ENCODE results near the gene TRPM4. TPM values are rescaled to one million over a fixed set of nuclear protein-coding genes. Genes with fewer than 3 reads are reported as not detected.

TRPM4 gene
- total and polyA plus RNA-seq, 2 of the 8 experiments (the other 6 are each of a cell fraction or from before 2014, with no cell fraction given): 11.3 to 13.3 TPM

DNA sequence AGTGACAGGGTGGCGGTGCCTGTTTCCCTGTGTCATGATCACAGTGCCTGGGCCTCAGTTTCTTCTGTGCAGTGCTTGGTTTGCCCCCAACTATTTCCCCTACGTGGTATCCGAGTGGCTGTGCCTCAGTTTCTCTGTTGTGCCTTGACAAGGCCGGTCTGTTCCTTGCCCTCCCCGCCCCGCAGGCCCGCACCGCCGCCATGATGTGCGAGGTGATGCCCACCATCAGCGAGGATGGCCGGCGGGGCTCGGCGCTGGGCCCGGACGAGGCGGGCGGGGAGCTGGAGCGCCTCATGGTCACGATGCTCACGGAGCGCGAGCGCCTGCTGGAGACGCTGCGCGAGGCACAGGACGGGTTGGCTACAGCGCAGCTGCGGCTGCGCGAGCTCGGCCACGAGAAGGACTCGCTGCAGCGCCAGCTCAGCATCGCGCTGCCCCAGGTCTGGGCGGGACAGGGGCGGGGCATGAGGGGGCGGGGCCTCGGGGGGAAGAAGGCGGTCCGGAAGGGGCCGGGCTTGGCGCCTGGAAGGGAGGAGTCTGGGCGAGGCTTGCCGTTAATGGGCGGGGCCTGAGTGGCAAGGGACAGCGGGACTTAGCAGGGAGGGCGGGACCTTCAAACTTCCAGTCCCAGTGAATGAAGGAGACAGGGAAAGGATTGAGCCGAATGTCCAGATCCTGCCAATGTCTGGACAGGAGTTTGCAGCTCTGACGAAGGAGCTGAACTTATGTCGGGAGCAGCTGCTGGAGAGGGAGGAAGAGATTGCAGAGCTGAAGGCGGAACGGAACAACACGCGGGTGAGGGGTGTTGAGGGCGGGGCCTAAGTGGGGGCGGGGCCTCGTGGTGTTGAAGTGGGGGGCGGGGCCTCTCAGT is 29.7 kb upstream of the TRPM4 start:
- peak overlapping the region; percentile 48; the same call in 1 of the 2 replicates for H3K27ac ChIP-seq (ENCODE audit: low read depth, low read length)
- CTCF ChIA-PET (ENCODE audit: partially characterized antibody): interaction anchor here (0.7 to 9.7 kb wide), 11 partner anchors 7 to 127 kb away, joined by 3 to 99 read pairs (median 5); partner anchors contain the start of gene LIN7B
- FAIRE-seq: no peak
- no peak for TF ChIP-seq SIRT6 (IDR thresholded peaks at IDR 0.05; ENCODE audit: low read length)
- TF ChIP-seq CBX8 (IDR thresholded peaks at IDR 0.05; ENCODE audit: borderline replicate concordance, low read depth, low read length): no peak
- no peak for TF ChIP-seq EGR1 (IDR thresholded peaks at IDR 0.05; ENCODE audit: borderline replicate concordance, low read depth, low read length)
- TF ChIP-seq RNF2 (IDR thresholded peaks at IDR 0.05; ENCODE audit: borderline replicate concordance, low read depth, low read length, missing control alignments, poor library complexity, severe bottlenecking): no peak
- TF ChIP-seq CHD1 (IDR thresholded peaks at IDR 0.05; ENCODE audit: low read depth, low read length): no peak
- TF ChIP-seq, protein P1, sequence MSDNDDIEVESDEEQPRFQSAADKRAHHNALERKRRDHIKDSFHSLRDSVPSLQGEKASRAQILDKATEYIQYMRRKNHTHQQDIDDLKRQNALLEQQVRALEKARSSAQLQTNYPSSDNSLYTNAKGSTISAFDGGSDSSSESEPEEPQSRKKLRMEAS (IDR thresholded peaks at IDR 0.05): peak; percentile 98
- TF ChIP-seq, protein P2, sequence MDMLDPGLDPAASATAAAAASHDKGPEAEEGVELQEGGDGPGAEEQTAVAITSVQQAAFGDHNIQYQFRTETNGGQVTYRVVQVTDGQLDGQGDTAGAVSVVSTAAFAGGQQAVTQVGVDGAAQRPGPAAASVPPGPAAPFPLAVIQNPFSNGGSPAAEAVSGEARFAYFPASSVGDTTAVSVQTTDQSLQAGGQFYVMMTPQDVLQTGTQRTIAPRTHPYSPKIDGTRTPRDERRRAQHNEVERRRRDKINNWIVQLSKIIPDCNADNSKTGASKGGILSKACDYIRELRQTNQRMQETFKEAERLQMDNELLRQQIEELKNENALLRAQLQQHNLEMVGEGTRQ (IDR thresholded peaks at IDR 0.05; ENCODE audit: low read length): no peak
- no peak for TF ChIP-seq BRCA1 (IDR thresholded peaks at IDR 0.05; ENCODE audit: low read depth, low read length)

More for the DNA sequence above, 29.7 kb upstream of the TRPM4 start:
- Histone ChIP-seq H4K5ac (ENCODE audit: insufficient read length, low read depth, low read length) (peak overlapping the region; percentile 91), H3K27me3 (replicated peaks in 1 of 4; ENCODE audit: control insufficient read depth in 3 of 4, extremely low read depth in 1 of 4, insufficient read depth in 3 of 4, low read length in 3 of 4) (no peaks in the 10 kb centered on the region; a peak in 2 of 7 replicates), H2BK12ac (ENCODE audit: low read depth, low read length) (peak overlapping the region; percentile 75; the same call in 1 of the 2 replicates), H3K4me3 (ENCODE audit: extremely low read depth in 1 of 4, insufficient read depth in 2 of 4, low read depth in 3 of 4, low read length in 4 of 4) (peak overlapping the region; percentile 56 to 74 (median 66)), H3K4me1 (replicated peaks in 1 of 4; ENCODE audit: control insufficient read depth in 3 of 4, insufficient read depth in 4 of 4, low read length in 3 of 4) (peaks cover 4 to 19% (median 8%) of the 10 kb centered on the region in 4 experiments), H3K79me2 (ENCODE audit: control insufficient read depth in 1 of 2, insufficient read depth in 2 of 2, low read length in 2 of 2) (no peaks in the 10 kb centered on the region), H4K20me1 (replicated peaks in 1 of 2; ENCODE audit: control insufficient read depth in 1 of 2, insufficient read depth in 2 of 2, low read length in 2 of 2) (peaks cover 0 to 2% of the 10 kb centered on the region in 2 experiments), H3K36me3 (ENCODE audit: control insufficient read depth in 2 of 4, insufficient read depth in 4 of 4, low read length in 3 of 4) (peaks cover 0 to 3% (median 0%) of the 10 kb centered on the region in 4 experiments; a peak in 1 of 8 replicates), H3K56ac (replicated peaks; ENCODE audit: insufficient read length, low read depth, low read length) (no peak overlapping the region), H3K23me2 (ENCODE audit: low read depth, low read length) (peaks cover 9% of the 10 kb centered on the region), H3K9me3 (ENCODE audit: insufficient read depth in 2 of 2, low read depth in 1 of 2, low read length in 1 of 2) (no peaks in the 10 kb centered on the region), H3K4me2 (ENCODE audit: insufficient read depth in 1 of 2, low read depth in 2 of 2, low read length in 2 of 2) (peak overlapping the region; percentile 93 to 98), H2AK5ac (ENCODE audit: low read depth, low read length) (no peak overlapping the region), H3K9ac (replicated peaks in 1 of 4; ENCODE audit: extremely low read depth in 1 of 4, low read depth in 3 of 4, low read length in 3 of 4) (peak overlapping the region in 2 of 4 experiments; percentile 48 to 59; a peak in 3 of 7 replicates), H2BK15ac (ENCODE audit: low read length) (peak overlapping the region; percentile 99; the same call in 1 of the 2 replicates), H3K23ac (ENCODE audit: insufficient read length) (no peak overlapping the region), H3K79me1 (ENCODE audit: low read depth, low read length) (no peaks in the 10 kb centered on the region), H3K4ac (replicated peaks; ENCODE audit: insufficient read length, low read depth, low read length) (peak overlapping the region; percentile 85), H2AFZ (ENCODE audit: low read length) (peak overlapping the region; percentile 100), H2BK5ac (ENCODE audit: low read depth, low read length) (peak overlapping the region; percentile 91; the same call in 1 of the 2 replicates), H3K14ac (ENCODE audit: insufficient read length) (no peak overlapping the region), H3K18ac (ENCODE audit: extremely low read depth, low read length) (peak overlapping the region; percentile 93), H2BK20ac (ENCODE audit: low read length) (no peak overlapping the region), H2BK120ac (replicated peaks; ENCODE audit: low read depth, low read length) (no peak overlapping the region), H4K91ac (replicated peaks; ENCODE audit: insufficient read length, low read length) (peak overlapping the region; percentile 84), H4K8ac (ENCODE audit: extremely low read depth, insufficient read depth, low read length) (peak overlapping the region; percentile 84; the same call in 1 of the 2 replicates)
- 6% methylated on average over 36 of the region's 63 CpGs; no CpG with 5 or more reads in 1 of the 2 experiments for WGBS, 2 experiments (ENCODE audit: extremely low coverage in 1 of 2, insufficient coverage in 1 of 2, insufficient read length in 1 of 2, insufficient replicate concordance in 2 of 2, low coverage in 1 of 2, low lambda C conversion rate in 2 of 2, missing lambda C conversion rate in 1 of 2)
- peak in 1 of 2 experiments; percentile 97 for DNase-seq (ENCODE audit: low read depth in 1 of 2, low spot score in 2 of 2)
- POLR2A ChIA-PET (ENCODE audit: partially characterized antibody): interaction anchor here (0.9 to 2.3 kb wide), 6 partner anchors 9 to 83 kb away, joined by 3 to 17 read pairs (median 4); no protein-coding TSS in a partner anchor
